RWPE2 (cell line): ENCODE results near the gene KCNMA1.

Source experiments
- ATAC-seq: fragments of 200-7000 bp; cut with Tn5 transposase; 3 replicates; pipeline ENCODE4 v1.9.1; 2021; ENCODE audit warnings: low read depth
- DNase-seq: peaks from one replicate; pipeline ENCODE4 v3.0.0-alpha.2; 2020; ENCODE audit warnings: low spot score
- H3K27ac ChIP-seq: fragments of 450-650 bp; 2 replicates; pipeline ENCODE4 v1.5.1; 2017; ENCODE audit warnings: mild to moderate bottlenecking; ENCODE audit not compliant: poor library complexity, severe bottlenecking
- H3K27me3 ChIP-seq: fragments of 250-450 bp; sonication (Bioruptor Pico); 2 replicates; pipeline ENCODE4 v1.5.1; 2021; ENCODE audit warnings: mild to moderate bottlenecking, moderate library complexity; ENCODE audit not compliant: insufficient read depth, poor library complexity, severe bottlenecking
- H3K36me3 ChIP-seq: fragments of 250-450 bp; sonication (Bioruptor Pico); 2 replicates; pipeline ENCODE4 v1.5.1; 2020; ENCODE audit warnings: low read depth, mild to moderate bottlenecking, moderate library complexity
- H3K4me1 ChIP-seq: fragments of 250-450 bp; sonication (Bioruptor Pico); 2 replicates; pipeline ENCODE4 v1.5.1; 2021; ENCODE audit warnings: mild to moderate bottlenecking, moderate library complexity; ENCODE audit not compliant: insufficient read depth, poor library complexity, severe bottlenecking
- H3K4me3 ChIP-seq: fragments of 250-450 bp; sonication (Bioruptor Pico); 2 replicates; pipeline ENCODE4 v1.5.1; 2021; ENCODE audit warnings: mild to moderate bottlenecking, moderate library complexity; ENCODE audit not compliant: severe bottlenecking
- H3K9me3 ChIP-seq: fragments of 250-450 bp; sonication (Bioruptor Pico); 2 replicates; pipeline ENCODE4 v1.5.1; 2021; ENCODE audit warnings: mild to moderate bottlenecking, moderate library complexity; ENCODE audit not compliant: severe bottlenecking
- CTCF ChIP-seq: fragments of 450-650 bp; IDR thresholded peaks from one replicate; pipeline ENCODE4 v1.5.1; 2017; ENCODE audit warnings: mild to moderate bottlenecking, moderate library complexity; ENCODE audit not compliant: poor library complexity, severe bottlenecking

KCNMA1 gene

GRCh38 chr10:77494327-77494726 is 143.3 kb downstream of the KCNMA1 start:
- no peaks in the 10 kb centered on the region for H3K36me3 ChIP-seq
- TF ChIP-seq CTCF: peak; percentile 40
- H3K4me3 ChIP-seq: no peak overlapping the region
- H3K4me1 ChIP-seq: no peaks in the 10 kb centered on the region
- no peaks in the 10 kb centered on the region for H3K9me3 ChIP-seq
- no peaks in the 10 kb centered on the region for H3K27me3 ChIP-seq
- DNase-seq: no peak
- H3K27ac ChIP-seq: no peak overlapping the region
- no peak for ATAC-seq

GRCh38 chr10:77493851-77494261 is 143.8 kb downstream of the KCNMA1 start:
- TF ChIP-seq CTCF: no peak
- ATAC-seq: no peak
- Histone ChIP-seq H3K4me1 (no peaks in the 10 kb centered on the region), H3K27ac (no peak overlapping the region), H3K36me3 (no peaks in the 10 kb centered on the region), H3K9me3 (no peaks in the 10 kb centered on the region), H3K4me3 (no peak overlapping the region), H3K27me3 (no peaks in the 10 kb centered on the region)
- DNase-seq: no peak

GRCh38 chr10:77493239-77493806 is 144.3 kb downstream of the KCNMA1 start:
- no peaks in the 10 kb centered on the region for H3K4me1 ChIP-seq
- TF ChIP-seq CTCF: no peak
- H3K9me3 ChIP-seq: no peaks in the 10 kb centered on the region
- no peak overlapping the region for H3K27ac ChIP-seq
- H3K27me3 ChIP-seq: no peaks in the 10 kb centered on the region
- DNase-seq (no peak), ATAC-seq (no peak)
- no peak overlapping the region for H3K4me3 ChIP-seq
- no peaks in the 10 kb centered on the region for H3K36me3 ChIP-seq

GRCh38 chr10:77492368-77492994 is 145.1 kb downstream of the KCNMA1 start:
- no peak for TF ChIP-seq CTCF
- no peaks in the 10 kb centered on the region for H3K9me3 ChIP-seq
- H3K27me3 ChIP-seq: no peaks in the 10 kb centered on the region
- DNase-seq: no peak
- no peak for ATAC-seq
- H3K27ac ChIP-seq: no peak overlapping the region
- H3K36me3 ChIP-seq: no peaks in the 10 kb centered on the region
- no peaks in the 10 kb centered on the region for H3K4me1 ChIP-seq
- H3K4me3 ChIP-seq: no peak overlapping the region
